NCI-H460 (cell line): ENCODE results near the gene FUT6. TPM values are rescaled to one million over a fixed set of nuclear protein-coding genes. Genes with fewer than 3 reads are reported as not detected.

Experiments used
- DNase-seq: peaks from one replicate; pipeline ENCODE4 v3.0.0-alpha.2; 2016; ENCODE audit warnings: low read depth; ENCODE audit errors: extremely low read depth
- total RNA-seq: library from RNA; depleted of rRNA; stranded (reverse); fragments of >200 nt; shearing (Covaris generic); gene quantifications from 2 replicates; pipeline ENCODE4 v1.2.3, GENCODE V29; 2014

Gene FUT6
- total RNA-seq, 1 experiment from 2014 or later: not detected

GRCh38 chr19:5828661-5829566 is 10.6 kb downstream of the FUT6 start:
- DNase-seq: no peak

- DNase-seq: peak; percentile 90
These were observed 11.4 kb downstream of the FUT6 start for GRCh38 chr19:5827891-5828660.

- no peak for DNase-seq
These were observed 12.1 kb downstream of the FUT6 start for GRCh38 chr19:5827342-5827890.

- peak; percentile 54 for DNase-seq
These were observed 12.8 kb downstream of the FUT6 start for GRCh38 chr19:5826531-5827341.

- no peak for DNase-seq
These were observed 14.3 kb downstream of the FUT6 start for GRCh38 chr19:5825178-5825577.

GRCh38 chr19:5824751-5825150 is 14.8 kb downstream of the FUT6 start:
- no peak for DNase-seq

- DNase-seq: peak; percentile 58
These were observed 15.8 kb downstream of the FUT6 start for GRCh38 chr19:5823579-5824281.

GRCh38 chr19:5822181-5822844 is 17.2 kb downstream of the FUT6 start:
- DNase-seq: no peak

GRCh38 chr19:5821521-5822180 is 17.9 kb downstream of the FUT6 start:
- DNase-seq: no peak

- DNase-seq: no peak
These were observed 18.7 kb downstream of the FUT6 start for GRCh38 chr19:5820785-5821184.

- DNase-seq: no peak
These were observed 20.9 kb downstream of the FUT6 start for GRCh38 chr19:5818594-5818993.

GRCh38 chr19:5817218-5817617 is 22.3 kb downstream of the FUT6 start:
- no peak for DNase-seq

GRCh38 chr19:5814852-5815246 is 24.7 kb downstream of the FUT6 start:
- DNase-seq: no peak

- DNase-seq: no peak
These were observed 25.2 kb downstream of the FUT6 start for GRCh38 chr19:5814123-5814851.

- no peak for DNase-seq
These were observed 28.4 kb downstream of the FUT6 start for GRCh38 chr19:5811117-5811516.

- DNase-seq: no peak
These were observed 30.0 kb downstream of the FUT6 start for GRCh38 chr19:5809469-5809868.

GRCh38 chr19:5809053-5809452 is 30.4 kb downstream of the FUT6 start:
- DNase-seq: no peak

- no peak for DNase-seq
These were observed 31.2 kb downstream of the FUT6 start for GRCh38 chr19:5808120-5808816.
